ENCODE results near the gene CAMK1D. TPM values are rescaled to one million over a fixed set of nuclear protein-coding genes. Genes with fewer than 3 reads are reported as not detected.

Gene CAMK1D
- total and polyA plus RNA-seq, 2 donors (not counting 3 experiments of a cell fraction or from before 2014, with no cell fraction given) = 0.37 to 4.2 TPM

DNA sequence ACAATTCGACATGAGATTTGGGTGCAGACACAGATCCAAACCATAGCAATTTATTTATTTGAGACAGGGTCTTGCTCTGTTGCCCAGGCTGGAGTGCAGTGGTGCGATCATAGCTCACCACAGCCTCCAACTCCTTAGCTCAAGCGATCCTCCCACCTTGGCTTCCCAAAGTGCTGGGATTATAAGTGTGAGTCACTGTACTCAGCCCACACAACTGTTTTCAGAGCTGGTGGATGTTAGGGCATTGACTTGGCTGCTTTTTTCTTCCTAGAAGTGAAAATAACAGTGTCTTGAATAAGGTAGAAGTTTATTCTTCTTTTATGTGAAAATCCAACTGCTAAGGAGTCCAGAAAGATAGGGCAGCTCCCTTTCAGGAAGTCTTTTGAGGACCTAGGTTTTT is 520.1 kb downstream of the CAMK1D start:
- H3K4me1 ChIP-seq (ENCODE audit: control insufficient read depth, extremely low read depth, insufficient read depth, low read length) = no peaks in the 10 kb centered on the region
- ChIA-PET CTCF (interaction anchor here (2.0 kb wide), 1 partner anchor 69 kb away, joined by 4 read pairs; no protein-coding TSS in a partner anchor), POLR2A (no interaction called here)
- BruUV-seq (replicated peaks) = no TSS peak
- no peaks in the 10 kb centered on the region for H3K36me3 ChIP-seq (ENCODE audit: control insufficient read depth in 2 of 2, extremely low read depth in 1 of 2, insufficient read depth in 2 of 2, low read length in 2 of 2)
- no peak overlapping the region for H3K9ac ChIP-seq (replicated peaks; ENCODE audit: extremely low read depth, insufficient read depth, low read length)
- H3K79me2 ChIP-seq (ENCODE audit: control insufficient read depth, insufficient read depth, low read length) = no peaks in the 10 kb centered on the region
- no peak overlapping the region for H3K4me3 ChIP-seq (replicated peaks in 1 of 3; ENCODE audit: insufficient read depth in 1 of 3, low read depth in 1 of 3, low read length in 3 of 3)
- no peaks in the 10 kb centered on the region for H3K27me3 ChIP-seq (ENCODE audit: control insufficient read depth in 2 of 2, insufficient read depth in 2 of 2, low read length in 2 of 2)
- no peak overlapping the region for H3K4me2 ChIP-seq (ENCODE audit: insufficient read depth, low read length)
- DNase-seq (ENCODE audit: low read depth, low spot score) (no peak), FAIRE-seq (no peak)
- intact Hi-C loops (cut with micrococcal nuclease) = no loop called here
- no peaks in the 10 kb centered on the region for H4K20me1 ChIP-seq (replicated peaks; ENCODE audit: control insufficient read depth, extremely low read depth, insufficient read depth, low read length)
- dilution Hi-C loops (cut with MboI; ENCODE audit: extremely low pct_ligation_motif_present, low sequenced_read_pairs) = no loop called here
- no peak overlapping the region for H3K27ac ChIP-seq (ENCODE audit: insufficient read depth, low read depth, low read length)
- H3K9me1 ChIP-seq (replicated peaks; ENCODE audit: control insufficient read depth, extremely low read depth, insufficient read depth, low read length) = no peaks in the 10 kb centered on the region
- no peak for TF ChIP-seq MYC (IDR thresholded peaks at IDR 0.05; ENCODE audit: low read depth, low read length)
- TF ChIP-seq, protein P1, sequence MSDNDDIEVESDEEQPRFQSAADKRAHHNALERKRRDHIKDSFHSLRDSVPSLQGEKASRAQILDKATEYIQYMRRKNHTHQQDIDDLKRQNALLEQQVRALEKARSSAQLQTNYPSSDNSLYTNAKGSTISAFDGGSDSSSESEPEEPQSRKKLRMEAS (IDR thresholded peaks at IDR 0.05; ENCODE audit: insufficient read depth, insufficient read length) = no peak
- TF ChIP-seq, protein P2, sequence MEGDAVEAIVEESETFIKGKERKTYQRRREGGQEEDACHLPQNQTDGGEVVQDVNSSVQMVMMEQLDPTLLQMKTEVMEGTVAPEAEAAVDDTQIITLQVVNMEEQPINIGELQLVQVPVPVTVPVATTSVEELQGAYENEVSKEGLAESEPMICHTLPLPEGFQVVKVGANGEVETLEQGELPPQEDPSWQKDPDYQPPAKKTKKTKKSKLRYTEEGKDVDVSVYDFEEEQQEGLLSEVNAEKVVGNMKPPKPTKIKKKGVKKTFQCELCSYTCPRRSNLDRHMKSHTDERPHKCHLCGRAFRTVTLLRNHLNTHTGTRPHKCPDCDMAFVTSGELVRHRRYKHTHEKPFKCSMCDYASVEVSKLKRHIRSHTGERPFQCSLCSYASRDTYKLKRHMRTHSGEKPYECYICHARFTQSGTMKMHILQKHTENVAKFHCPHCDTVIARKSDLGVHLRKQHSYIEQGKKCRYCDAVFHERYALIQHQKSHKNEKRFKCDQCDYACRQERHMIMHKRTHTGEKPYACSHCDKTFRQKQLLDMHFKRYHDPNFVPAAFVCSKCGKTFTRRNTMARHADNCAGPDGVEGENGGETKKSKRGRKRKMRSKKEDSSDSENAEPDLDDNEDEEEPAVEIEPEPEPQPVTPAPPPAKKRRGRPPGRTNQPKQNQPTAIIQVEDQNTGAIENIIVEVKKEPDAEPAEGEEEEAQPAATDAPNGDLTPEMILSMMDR (IDR thresholded peaks at IDR 0.05; ENCODE audit: extremely low read depth in 1 of 2, insufficient read depth in 1 of 2, low read depth in 1 of 2, low read length in 2 of 2) = no peak
- no peak for TF ChIP-seq POLR2AphosphoS5 (IDR thresholded peaks at IDR 0.05; ENCODE audit: insufficient read depth, low read depth, low read length)
- no peak for TF ChIP-seq EZH2 (IDR thresholded peaks at IDR 0.05; ENCODE audit: borderline replicate concordance, low read depth, low read length, severe bottlenecking)
- TF ChIP-seq GATA2 (IDR thresholded peaks at IDR 0.05; ENCODE audit: insufficient read depth, insufficient read length, low read depth, low read length) = no peak
- TF ChIP-seq FOS (IDR thresholded peaks at IDR 0.05; ENCODE audit: borderline replicate concordance, insufficient read depth, low read length) = no peak
- TF ChIP-seq JUN (IDR thresholded peaks at IDR 0.05; ENCODE audit: borderline replicate concordance, insufficient read depth, insufficient read length, low read depth) = no peak
- H2AFZ ChIP-seq (ENCODE audit: low read depth, low read length) = no peak overlapping the region
- H3K9me3 ChIP-seq (replicated peaks; ENCODE audit: control insufficient read depth, insufficient read depth, low read length) = no peaks in the 10 kb centered on the region

All from endothelial cell of umbilical vein (primary cell).